UCSD-AML1 (cell line): Measurements from ENCODE around the gene TECPR2.
"Not testable (repeated sequence)": the region's sequence is repeated elsewhere in the genome, so short reads cannot be mapped to it uniquely, and the experiment has no call there.

ENCODE experiments used
- DNase-seq: peaks from one replicate; lab custom pipeline; 2025; ENCODE audit not compliant: unreplicated experiment; lab: John Stamatoyannopoulos, UW

Gene TECPR2

GRCh38 chr14:102507857-102508312 lies 145.1 kb downstream of the TECPR2 start:
- no peak for DNase-seq

- DNase-seq = no peak
These were observed 145.7 kb downstream of the TECPR2 start for GRCh38 chr14:102508410-102508773.

- DNase-seq = no peak
These were observed 146.3 kb downstream of the TECPR2 start for GRCh38 chr14:102508774-102509745.

- DNase-seq = peak; percentile 94
These were observed 147.2 kb downstream of the TECPR2 start, which contains the start of gene ANKRD9 for GRCh38 chr14:102509746-102510615. Gene ANKRD9 (minus strand): TSS chr14:102509776. CDS start chr14:102507889, 1,887 bp downstream.

- no peak for DNase-seq
These were observed 148.1 kb downstream of the TECPR2 start for GRCh38 chr14:102510616-102511520.

- no peak for DNase-seq
These were observed 148.8 kb downstream of the TECPR2 start for GRCh38 chr14:102511538-102511937.

GRCh38 chr14:102512793-102513300 lies 150.1 kb downstream of the TECPR2 start:
- DNase-seq = no peak

- no peak for DNase-seq
These were observed 151.4 kb downstream of the TECPR2 start for GRCh38 chr14:102513899-102514772.

GRCh38 chr14:102514987-102515733 lies 152.4 kb downstream of the TECPR2 start:
- DNase-seq = no peak

- DNase-seq = peak; percentile 83
These were observed 154.0 kb downstream of the TECPR2 start for GRCh38 chr14:102516531-102517391.

GRCh38 chr14:102517392-102518062 lies 154.8 kb downstream of the TECPR2 start:
- DNase-seq = no peak

- DNase-seq = no peak
These were observed 155.4 kb downstream of the TECPR2 start for GRCh38 chr14:102518063-102518648.

- not testable (repeated sequence) for DNase-seq
These were observed 157.0 kb downstream of the TECPR2 start for GRCh38 chr14:102519709-102520108.

GRCh38 chr14:102523200-102523568 lies 160.4 kb downstream of the TECPR2 start:
- no peak for DNase-seq

- DNase-seq = no peak
These were observed 161.1 kb downstream of the TECPR2 start for GRCh38 chr14:102523569-102524450.
